ENCODE data around the gene SFTA2.

SFTA2 gene

GRCh38 chr6:30942338-30943060 is 10.5 kb upstream of the SFTA2 start:
- no peak overlapping the region for H3K4me3 ChIP-seq (ENCODE audit: low read depth, low read length)
- peak; percentile 70 for TF ChIP-seq CTCF (IDR thresholded peaks at IDR 0.05; ENCODE audit: low read depth, low read length)

GRCh38 chr6:30940361-30940986 is 8.5 kb upstream of the SFTA2 start, which contains the start of gene MUCL3:
Gene MUCL3 (plus strand): TSS chr6:30940973. CDS start chr6:30941000, 27 bp downstream.
- TF ChIP-seq CTCF (IDR thresholded peaks at IDR 0.05; ENCODE audit: low read depth, low read length): no peak
- H3K4me3 ChIP-seq (ENCODE audit: low read depth, low read length): no peak within 1 kb of the TSS

GRCh38 chr6:30939473-30939872 is 7.5 kb upstream of the SFTA2 start:
- no peak overlapping the region for H3K4me3 ChIP-seq (ENCODE audit: low read depth, low read length)
- no peak for TF ChIP-seq CTCF (IDR thresholded peaks at IDR 0.05; ENCODE audit: low read depth, low read length)

GRCh38 chr6:30938730-30939129 is 6.8 kb upstream of the SFTA2 start:
- no peak overlapping the region for H3K4me3 ChIP-seq (ENCODE audit: low read depth, low read length)
- TF ChIP-seq CTCF (IDR thresholded peaks at IDR 0.05; ENCODE audit: low read depth, low read length): no peak

GRCh38 chr6:30937265-30937664 is 5.3 kb upstream of the SFTA2 start:
- H3K4me3 ChIP-seq (ENCODE audit: low read depth, low read length): no peak overlapping the region
- TF ChIP-seq CTCF (IDR thresholded peaks at IDR 0.05; ENCODE audit: low read depth, low read length): no peak

- TF ChIP-seq CTCF (IDR thresholded peaks at IDR 0.05; ENCODE audit: low read depth, low read length): no peak
- H3K4me3 ChIP-seq (ENCODE audit: low read depth, low read length): no peak overlapping the region
These were observed 3.0 kb upstream of the SFTA2 start for GRCh38 chr6:30935018-30935417.

GRCh38 chr6:30932665-30933365 is 845 bp upstream of the SFTA2 start:
- no peak overlapping the region for H3K4me3 ChIP-seq (ENCODE audit: low read depth, low read length)
- TF ChIP-seq CTCF (IDR thresholded peaks at IDR 0.05; ENCODE audit: low read depth, low read length): no peak
